NT2/D1 (cell line): ENCODE data around the gene PGM1.

Experiments
- SUZ12 ChIP-seq: IDR thresholded peaks from 2 replicates; pipeline ENCODE4 v1.6.1; 2011; ENCODE audit not compliant: insufficient read length, insufficient read depth; ENCODE audit errors: extremely low read depth
- ZNF274 ChIP-seq: IDR thresholded peaks from 2 replicates; pipeline ENCODE4 v1.6.1; 2011; ENCODE audit warnings: mild to moderate bottlenecking, low read depth, low read length

GRCh38 chr1:63671514-63671913 is 78.3 kb downstream of the PGM1 start:
- TF ChIP-seq SUZ12 (no peak), ZNF274 (no peak)
